DND-41 (cell line): ENCODE measurements around the gene GPR152.
"Not testable (repeated sequence)": the region's sequence is repeated elsewhere in the genome, so short reads cannot be mapped to it uniquely, and the experiment has no call there.

Source experiments
- ATAC-seq: fragments of 200-7000 bp; cut with Tn5 transposase; 3 replicates; pipeline ENCODE4 v1.9.1; 2021; ENCODE audit warnings: low read depth; ENCODE audit not compliant: insufficient read depth
- DNase-seq: peaks from one replicate; pipeline ENCODE4 v3.0.0-alpha.2; 2020
- H2AFZ ChIP-seq: 2 replicates; pipeline ENCODE4 v1.6.0; 2012; ENCODE audit warnings: low read depth, low read length
- H3K27ac ChIP-seq: 2 replicates; pipeline ENCODE4 v1.5.1; 2012; ENCODE audit warnings: low read length, inconsistent platforms
- H3K27me3 ChIP-seq: fragments of 200-600 bp; sonication (generic); 2 replicates; pipeline ENCODE4 v1.6.0; 2012; ENCODE audit warnings: low read length, mild to moderate bottlenecking, inconsistent platforms; ENCODE audit not compliant: insufficient read depth, poor library complexity
- H3K36me3 ChIP-seq: 2 replicates; pipeline ENCODE4 v1.5.1; 2012; ENCODE audit warnings: low read length, inconsistent platforms; ENCODE audit not compliant: insufficient read depth
- H3K4me1 ChIP-seq: 2 replicates; pipeline ENCODE4 v1.5.1; 2012; ENCODE audit warnings: mild to moderate bottlenecking, low read length; ENCODE audit not compliant: insufficient read depth
- H3K4me2 ChIP-seq: 2 replicates; pipeline ENCODE4 v1.6.0; 2012; ENCODE audit warnings: mild to moderate bottlenecking, moderate library complexity, low read length, inconsistent platforms; ENCODE audit not compliant: insufficient read depth
- H3K4me3 ChIP-seq, 2 experiments: fragments of 200-600 bp in 1 of 2; shearing (Covaris generic) in 1 of 2; 2 replicates each; pipeline ENCODE4 v1.5.1; 2012 to 2016; ENCODE audit warnings: inconsistent platforms in 2 of 2, low read length in 2 of 2, mild to moderate bottlenecking in 2 of 2, low read depth in 1 of 2, moderate library complexity in 1 of 2
- H3K79me2 ChIP-seq: 2 replicates; pipeline ENCODE4 v1.6.0; 2012; ENCODE audit warnings: low read length, inconsistent platforms; ENCODE audit not compliant: insufficient read depth
- H3K9ac ChIP-seq: 2 replicates; pipeline ENCODE4 v1.6.0; 2012; ENCODE audit warnings: low read depth, mild to moderate bottlenecking, inconsistent platforms, low read length, moderate library complexity
- H3K9me3 ChIP-seq: 2 replicates; pipeline ENCODE4 v1.5.1; 2012; ENCODE audit warnings: low read length, moderate library complexity, mild to moderate bottlenecking, inconsistent platforms; ENCODE audit not compliant: insufficient read depth, severe bottlenecking
- H4K20me1 ChIP-seq: 2 replicates; pipeline ENCODE4 v1.6.0; 2012; ENCODE audit warnings: low read length; ENCODE audit not compliant: insufficient read depth
- CTCF ChIP-seq: IDR thresholded peaks from 2 replicates; pipeline ENCODE4 v1.5.1; 2012; ENCODE audit warnings: borderline replicate concordance, low read length, moderate library complexity, mild to moderate bottlenecking; ENCODE audit not compliant: poor library complexity, severe bottlenecking; ENCODE audit errors: extremely low read depth
- EZH2 ChIP-seq: IDR thresholded peaks from 3 replicates; pipeline ENCODE4 v1.6.1; 2012; ENCODE audit warnings: borderline replicate concordance, low read depth, mild to moderate bottlenecking, moderate library complexity, low read length, inconsistent platforms; ENCODE audit not compliant: severe bottlenecking

Gene GPR152

GRCh38 chr11:67489885-67490726 lies 37.6 kb upstream of the GPR152 start:
- Histone ChIP-seq H2AFZ (no peak overlapping the region), H3K79me2 (peaks cover 29% of the 10 kb centered on the region), H3K27me3 (no peaks in the 10 kb centered on the region), H4K20me1 (peaks cover 44% of the 10 kb centered on the region), H3K4me1 (peaks cover 16% of the 10 kb centered on the region), H3K9ac (no peak overlapping the region), H3K27ac (no peak overlapping the region), H3K4me3 (no peak overlapping the region), H3K9me3 (no peaks in the 10 kb centered on the region), H3K36me3 (peaks cover 93% of the 10 kb centered on the region), H3K4me2 (no peak overlapping the region)
- ATAC-seq (0 out of 3 replicates have a peak, but pooled peaks have one; percentile 3), DNase-seq (peak; percentile 6)
- TF ChIP-seq CTCF (no peak), EZH2 (no peak)

- no peak for ATAC-seq
- peaks cover 24% of the 10 kb centered on the region for H3K4me1 ChIP-seq
- peaks cover 44% of the 10 kb centered on the region for H4K20me1 ChIP-seq
- no peak overlapping the region for H3K4me2 ChIP-seq
- H3K36me3 ChIP-seq = peaks cover 93% of the 10 kb centered on the region
- H3K9ac ChIP-seq = no peak overlapping the region
- H2AFZ ChIP-seq = no peak overlapping the region
- H3K4me3 ChIP-seq = no peak overlapping the region
- H3K79me2 ChIP-seq = peaks cover 37% of the 10 kb centered on the region
- no peak for DNase-seq
- H3K27ac ChIP-seq = no peak overlapping the region
- H3K27me3 ChIP-seq = no peaks in the 10 kb centered on the region
- TF ChIP-seq CTCF = no peak
- no peak for TF ChIP-seq EZH2
- H3K9me3 ChIP-seq = no peaks in the 10 kb centered on the region
Measured at GRCh38 chr11:67489203-67489884, 36.8 kb upstream of the GPR152 start.

GRCh38 chr11:67486481-67487195 lies 34.1 kb upstream of the GPR152 start:
- Histone ChIP-seq H3K4me3 (no peak overlapping the region), H4K20me1 (peaks cover 33% of the 10 kb centered on the region), H3K9me3 (no peaks in the 10 kb centered on the region), H3K4me2 (0 out of 2 replicates have a peak overlapping the region, but pooled peaks have one; percentile 76), H3K4me1 (peaks cover 44% of the 10 kb centered on the region), H3K9ac (no peak overlapping the region), H3K27ac (peak overlapping the region; percentile 21), H3K79me2 (peaks cover 46% of the 10 kb centered on the region), H3K27me3 (no peaks in the 10 kb centered on the region), H2AFZ (no peak overlapping the region), H3K36me3 (peaks cover 66% of the 10 kb centered on the region)
- TF ChIP-seq EZH2 = no peak
- no peak for TF ChIP-seq CTCF
- DNase-seq (no peak), ATAC-seq (no peak)

- not testable (repeated sequence) for H3K4me3 ChIP-seq, H3K9ac ChIP-seq, H3K27me3 ChIP-seq, ATAC-seq, H2AFZ ChIP-seq, H3K9me3 ChIP-seq
- Histone ChIP-seq H3K4me2 (peak overlapping the region; percentile 76; the same call in 1 of the 2 replicates), H3K36me3 (peaks cover 59% of the 10 kb centered on the region), H3K79me2 (peaks cover 46% of the 10 kb centered on the region), H3K27ac (peak overlapping the region; percentile 21), H4K20me1 (peaks cover 33% of the 10 kb centered on the region), H3K4me1 (peaks cover 44% of the 10 kb centered on the region)
- DNase-seq = peak; percentile 43
Measured at GRCh38 chr11:67485873-67486361, 33.4 kb upstream of the GPR152 start.
